OCI-LY1 (cell line): Measurements from ENCODE around the gene GBE1.

ENCODE experiments used
- H2AFZ ChIP-seq: fragments of 200-600 bp; sonication (generic), shearing (Covaris generic); 2 replicates; pipeline ENCODE4 v1.6.0; 2014; ENCODE audit warnings: antibody characterized with exemption, mild to moderate bottlenecking, low read length
- H3F3A ChIP-seq: fragments of 200-600 bp; sonication (generic), shearing (Covaris generic); 2 replicates; pipeline ENCODE4 v1.6.0; 2014; ENCODE audit warnings: mild to moderate bottlenecking, antibody characterized with exemption, low read length, moderate library complexity; ENCODE audit not compliant: insufficient read depth
- H3K27ac ChIP-seq: fragments of 200-600 bp; sonication (generic); 2 replicates; pipeline ENCODE4 v1.5.1; 2014; ENCODE audit warnings: low read length, mixed run types, mild to moderate bottlenecking, low read depth; ENCODE audit not compliant: poor library complexity, severe bottlenecking
- H3K27me3 ChIP-seq: fragments of 200-600 bp; sonication (generic); 2 replicates; pipeline ENCODE4 v1.6.0; 2014; ENCODE audit warnings: antibody characterized with exemption, mild to moderate bottlenecking, low read length, moderate library complexity; ENCODE audit not compliant: insufficient read depth
- H3K36me3 ChIP-seq: fragments of 200-600 bp; sonication (generic); 2 replicates; pipeline ENCODE4 v1.6.1; 2014; ENCODE audit warnings: mild to moderate bottlenecking, antibody characterized with exemption, low read length, moderate library complexity, mixed read lengths; ENCODE audit not compliant: insufficient read depth
- H3K4me1 ChIP-seq: fragments of 200-600 bp; sonication (generic); 2 replicates; pipeline ENCODE4 v1.5.1; 2014; ENCODE audit warnings: mild to moderate bottlenecking, low read length, moderate library complexity; ENCODE audit not compliant: insufficient read depth, severe bottlenecking
- H3K4me2 ChIP-seq: fragments of 200-600 bp; sonication (generic), shearing (Covaris generic); 2 replicates; pipeline ENCODE4 v1.6.1; 2014; ENCODE audit warnings: low read length
- H3K4me3 ChIP-seq: fragments of 200-600 bp; sonication (generic); 2 replicates; pipeline ENCODE4 v1.5.1; 2014; ENCODE audit warnings: low read length, low read depth, mild to moderate bottlenecking, mixed read lengths; ENCODE audit not compliant: poor library complexity, severe bottlenecking
- H3K79me2 ChIP-seq: fragments of 200-600 bp; shearing (Covaris generic); 2 replicates; pipeline ENCODE4 v1.6.1; 2016; ENCODE audit warnings: mixed run types, low read length, mixed read lengths; ENCODE audit not compliant: insufficient read depth
- H3K9ac ChIP-seq: fragments of 200-600 bp; sonication (generic), shearing (Covaris generic); 2 replicates; pipeline ENCODE4 v1.6.1; 2014; ENCODE audit warnings: mild to moderate bottlenecking, low read length, mixed read lengths
- H3K9me2 ChIP-seq: fragments of 200-600 bp; sonication (generic), shearing (Covaris generic); 2 replicates; pipeline ENCODE4 v1.6.1; 2014; ENCODE audit warnings: low read depth, mild to moderate bottlenecking, low read length, mixed read lengths
- H3K9me3 ChIP-seq: fragments of 200-600 bp; shearing (Covaris generic); 2 replicates; pipeline ENCODE4 v1.6.1; 2014; ENCODE audit warnings: low read length, mixed read lengths
- H4K20me1 ChIP-seq: fragments of 200-600 bp; sonication (generic), shearing (Covaris generic); 2 replicates; pipeline ENCODE4 v1.6.0; 2016; ENCODE audit warnings: mild to moderate bottlenecking, low read length; ENCODE audit not compliant: insufficient read depth
- CTCF ChIP-seq: fragments of 200-600 bp; sonication (generic), shearing (Covaris generic); IDR thresholded peaks from 2 replicates; pipeline ENCODE4 v1.5.1; 2017; ENCODE audit warnings: mild to moderate bottlenecking, antibody characterized with exemption, low read length, moderate library complexity, mixed read lengths
- EZH2 ChIP-seq: fragments of 200-600 bp; sonication (generic), shearing (Covaris generic); IDR thresholded peaks from 2 replicates; pipeline ENCODE4 v1.8.0; 2017; ENCODE audit warnings: borderline replicate concordance, mixed run types, mild to moderate bottlenecking, antibody characterized with exemption, low read length, moderate library complexity, mixed read lengths

The GBE1 gene

GRCh38 chr3:81466201-81466560, 295.3 kb downstream of the GBE1 start:
- H2AFZ ChIP-seq: no peak overlapping the region
- no peaks in the 10 kb centered on the region for H3K27me3 ChIP-seq
- H3K9me2 ChIP-seq: no peaks in the 10 kb centered on the region
- no peaks in the 10 kb centered on the region for H3K79me2 ChIP-seq
- no peaks in the 10 kb centered on the region for H4K20me1 ChIP-seq
- no peak overlapping the region for H3K4me3 ChIP-seq
- no peak overlapping the region for H3K27ac ChIP-seq
- H3F3A ChIP-seq: no peaks in the 10 kb centered on the region
- H3K36me3 ChIP-seq: no peaks in the 10 kb centered on the region
- no peaks in the 10 kb centered on the region for H3K9me3 ChIP-seq
- TF ChIP-seq CTCF (no peak), EZH2 (no peak)
- H3K4me2 ChIP-seq: no peak overlapping the region
- no peak overlapping the region for H3K9ac ChIP-seq
- H3K4me1 ChIP-seq: no peaks in the 10 kb centered on the region

- Histone ChIP-seq H2AFZ (no peak overlapping the region), H3K36me3 (no peaks in the 10 kb centered on the region), H3K4me1 (no peaks in the 10 kb centered on the region), H3K79me2 (no peaks in the 10 kb centered on the region), H3K27ac (no peak overlapping the region), H3K9me3 (no peaks in the 10 kb centered on the region), H3K4me3 (no peak overlapping the region), H3K9ac (no peak overlapping the region), H3F3A (no peaks in the 10 kb centered on the region), H3K27me3 (no peaks in the 10 kb centered on the region), H3K9me2 (no peaks in the 10 kb centered on the region), H3K4me2 (no peak overlapping the region), H4K20me1 (no peaks in the 10 kb centered on the region)
- TF ChIP-seq EZH2: no peak
- TF ChIP-seq CTCF: no peak
Observed at GRCh38 chr3:81465510-81466200, 295.8 kb downstream of the GBE1 start.

- no peak overlapping the region for H2AFZ ChIP-seq
- H3K36me3 ChIP-seq: no peaks in the 10 kb centered on the region
- H3F3A ChIP-seq: no peaks in the 10 kb centered on the region
- no peaks in the 10 kb centered on the region for H3K27me3 ChIP-seq
- no peaks in the 10 kb centered on the region for H3K9me2 ChIP-seq
- H3K79me2 ChIP-seq: no peaks in the 10 kb centered on the region
- no peaks in the 10 kb centered on the region for H3K4me1 ChIP-seq
- no peaks in the 10 kb centered on the region for H3K9me3 ChIP-seq
- H3K4me3 ChIP-seq: no peak overlapping the region
- no peak for TF ChIP-seq EZH2
- TF ChIP-seq CTCF: no peak
- no peak overlapping the region for H3K4me2 ChIP-seq
- no peak overlapping the region for H3K9ac ChIP-seq
- no peak overlapping the region for H3K27ac ChIP-seq
- no peaks in the 10 kb centered on the region for H4K20me1 ChIP-seq
Observed at GRCh38 chr3:81463781-81464180, 297.7 kb downstream of the GBE1 start.
